Sigmoid colon (tissue), 7 donors: ENCODE data around the gene KIAA0930. TPM values are rescaled to one million over a fixed set of nuclear protein-coding genes. Genes with fewer than 3 reads are reported as not detected.

Experiments
- DNase-seq: peaks from one replicate; pipeline ENCODE4 v3.0.0-alpha.2; 2019
- H3K27ac ChIP-seq, 4 donors: fragments of 200-600 bp; sonication (generic); one replicate each; pipeline ENCODE4 v1.5.1; 2016 to 2019; ENCODE audit warnings: mild to moderate bottlenecking in 1 of 4
- H3K27me3 ChIP-seq, 3 donors: fragments of 200-600 bp; sonication (generic); one replicate each; pipeline ENCODE4 v1.5.1; 2019; ENCODE audit warnings: mild to moderate bottlenecking in 1 of 3
- H3K36me3 ChIP-seq, 4 donors: fragments of 200-600 bp; sonication (generic); one replicate each; pipeline ENCODE4 v1.5.1; 2016 to 2019
- H3K4me1 ChIP-seq, 4 donors: fragments of 200-600 bp; sonication (generic); one replicate each; pipeline ENCODE4 v1.5.1; 2017 to 2019
- H3K4me3 ChIP-seq, 4 donors: fragments of 200-600 bp; sonication (generic); one replicate each; pipeline ENCODE4 v1.5.1; 2017 to 2019; ENCODE audit warnings: mild to moderate bottlenecking in 2 of 4, moderate library complexity in 1 of 4
- H3K9me3 ChIP-seq, 4 donors: fragments of 200-600 bp in 3 of 4; sonication (generic) in 3 of 4; one replicate each; pipeline versions ENCODE4 v1.5.1 to v1.6.1; 2013 to 2019
- EP300 ChIP-seq, 4 donors: sonication (generic); formaldehyde crosslinking; IDR thresholded peaks; one replicate each; pipeline ENCODE4 v1.6.1; 2017; ENCODE audit warnings: antibody characterized with exemption in 4 of 4
- POLR2A ChIP-seq, 2 donors: fragments of 450-650 bp; IDR thresholded peaks; one replicate each; pipeline ENCODE4 v1.6.1; 2016; ENCODE audit warnings: antibody characterized with exemption in 2 of 2, mild to moderate bottlenecking in 2 of 2, moderate library complexity in 2 of 2
- POLR2AphosphoS5 ChIP-seq, 4 donors: sonication (generic); formaldehyde crosslinking; IDR thresholded peaks; one replicate each; pipeline ENCODE4 v1.6.1; 2017; ENCODE audit warnings: antibody characterized with exemption in 4 of 4
- WGBS, 2 donors: extraction: QIAGEN DNeasy Blood & Tissue Kit; methylation state at CpG; one replicate each; pipeline ENCODE4 v1.1.7; 2013; 5-methylcytosine and 5-hydroxymethylcytosine counted together
- intact Hi-C: fragments of 100-400 bp; cut with DNase I; formaldehyde crosslinking; loops from one replicate; pipeline ENCODE4 v1.15.1; 2023
- polyA plus RNA-seq, 3 donors: library from polyadenylated mRNA; stranded (reverse); fragments of 200-250 nt; gene quantifications; one replicate each; pipeline ENCODE4 v1.2.3, GENCODE V29; 2013
- total RNA-seq, 4 donors: library from RNA; depleted of rRNA; stranded (reverse); fragments of >200 nt; gene quantifications; one replicate each; pipeline ENCODE4 v1.1.0, GENCODE V29; 2016
- TF ChIP-seq, protein P1 (sequence below), 4 experiments: fragments of 450-650 bp in 3 of 4; fragments of 200-600 bp in 1 of 4; IDR thresholded peaks; one replicate each; pipeline ENCODE4 v1.5.1; 2016 to 2019; ENCODE audit warnings: antibody characterized with exemption in 4 of 4, mild to moderate bottlenecking in 3 of 4, moderate library complexity in 2 of 4
- donor health status: healthy with polysubstance abuse.
- donor health status: Bipolar disorder and iron deficiency.
- donor health status: healthy.

The KIAA0930 gene
- total and polyA plus RNA-seq, 7 donors = 14.4 to 56.5 (median 26.8) TPM

GRCh38 chr22:45164270-45165088 is 76.2 kb downstream of the KIAA0930 start:
- intact Hi-C loops = loop anchor here (5.0 kb wide), 2 partner anchors 48 to 98 kb away; no protein-coding TSS in a partner anchor
- H3K4me1 ChIP-seq = peaks cover 0 to 30% (median 20%) of the 10 kb centered on the region in 4 donors
- TF ChIP-seq POLR2AphosphoS5 (IDR thresholded peaks at IDR 0.05) = no peak
- TF ChIP-seq POLR2A (IDR thresholded peaks at IDR 0.05) = no peak
- no peak for TF ChIP-seq EP300 (IDR thresholded peaks at IDR 0.05)
- TF ChIP-seq, protein P1, sequence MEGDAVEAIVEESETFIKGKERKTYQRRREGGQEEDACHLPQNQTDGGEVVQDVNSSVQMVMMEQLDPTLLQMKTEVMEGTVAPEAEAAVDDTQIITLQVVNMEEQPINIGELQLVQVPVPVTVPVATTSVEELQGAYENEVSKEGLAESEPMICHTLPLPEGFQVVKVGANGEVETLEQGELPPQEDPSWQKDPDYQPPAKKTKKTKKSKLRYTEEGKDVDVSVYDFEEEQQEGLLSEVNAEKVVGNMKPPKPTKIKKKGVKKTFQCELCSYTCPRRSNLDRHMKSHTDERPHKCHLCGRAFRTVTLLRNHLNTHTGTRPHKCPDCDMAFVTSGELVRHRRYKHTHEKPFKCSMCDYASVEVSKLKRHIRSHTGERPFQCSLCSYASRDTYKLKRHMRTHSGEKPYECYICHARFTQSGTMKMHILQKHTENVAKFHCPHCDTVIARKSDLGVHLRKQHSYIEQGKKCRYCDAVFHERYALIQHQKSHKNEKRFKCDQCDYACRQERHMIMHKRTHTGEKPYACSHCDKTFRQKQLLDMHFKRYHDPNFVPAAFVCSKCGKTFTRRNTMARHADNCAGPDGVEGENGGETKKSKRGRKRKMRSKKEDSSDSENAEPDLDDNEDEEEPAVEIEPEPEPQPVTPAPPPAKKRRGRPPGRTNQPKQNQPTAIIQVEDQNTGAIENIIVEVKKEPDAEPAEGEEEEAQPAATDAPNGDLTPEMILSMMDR (IDR thresholded peaks at IDR 0.05) = no peak
- DNase-seq = peak; percentile 75
- H3K27me3 ChIP-seq = no peaks in the 10 kb centered on the region
- peak overlapping the region; percentile 90 to 94 (median 94) for H3K27ac ChIP-seq
- no peaks in the 10 kb centered on the region for H3K9me3 ChIP-seq
- peak overlapping the region; percentile 66 to 96 (median 88) for H3K4me3 ChIP-seq
- 0 to 1% methylated on average over 59 of the region's 59 CpGs for WGBS, 2 donors
- H3K36me3 ChIP-seq = peaks cover 0 to 15% (median 1%) of the 10 kb centered on the region in 4 donors

DNA sequence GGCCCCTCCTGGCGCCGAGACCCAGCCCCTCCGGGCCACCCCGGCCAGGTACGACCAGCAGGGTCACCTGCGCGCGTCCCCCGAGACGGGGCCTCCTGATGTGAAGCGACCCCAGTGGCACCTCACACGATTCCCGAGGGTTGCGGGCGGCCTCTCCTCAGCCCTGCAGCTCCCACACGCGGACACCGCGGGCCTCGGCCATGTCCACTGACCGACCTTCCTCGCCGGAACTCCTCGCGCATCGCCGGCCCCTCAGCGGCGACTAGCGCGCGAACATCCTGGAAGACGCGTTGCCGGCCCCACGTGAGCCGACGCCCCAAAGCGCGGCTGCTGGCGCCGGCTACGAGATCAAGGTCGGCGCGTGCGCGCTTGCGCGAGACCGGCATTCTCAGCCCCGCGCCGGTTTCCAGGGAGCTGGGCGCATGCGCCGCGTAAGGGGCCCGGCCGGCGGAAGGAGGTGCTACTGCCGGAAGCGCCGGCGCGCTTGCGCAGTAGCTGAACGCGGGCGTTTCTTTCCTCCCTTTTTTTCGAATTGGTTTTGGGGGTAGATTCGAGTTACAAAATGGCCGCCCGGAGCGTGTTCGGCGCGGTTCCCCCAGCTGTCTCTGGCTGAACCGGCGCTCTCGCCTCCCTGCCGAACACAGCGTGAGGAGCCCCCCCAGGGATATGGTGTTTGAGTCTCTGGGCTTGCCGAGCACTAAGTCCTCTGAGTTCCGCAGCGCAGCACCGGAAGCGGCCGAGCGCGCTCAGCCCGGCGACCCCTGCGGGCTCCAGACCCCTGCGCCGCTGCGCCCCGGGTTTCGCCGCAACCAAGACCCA is 77.0 kb downstream of the KIAA0930 start, which contains the start of gene NUP50:
TSS of gene NUP50 (plus strand) at position 475 of the 819 bp plus-strand sequence. CDS start 4,253 bp downstream, outside the sequence.
- intact Hi-C loops = loop anchor here (2.0 to 5.0 kb wide), 3 partner anchors 49 to 99 kb away; partner anchors contain the start of gene KIAA0930
- Histone ChIP-seq H3K27me3 (no peaks in the 10 kb centered on the region), H3K9me3 (no peaks in the 10 kb centered on the region), H3K4me3 (peak within 1 kb of the TSS; percentile 66 to 96 (median 88)), H3K4me1 (peaks cover 0 to 39% (median 24%) of the 10 kb centered on the region in 4 donors), H3K27ac (peak within 1 kb of the TSS; percentile 90 to 94 (median 94)), H3K36me3 (peaks cover 0 to 7% (median 0%) of the 10 kb centered on the region in 4 donors)
- TF ChIP-seq POLR2AphosphoS5 (IDR thresholded peaks at IDR 0.05) = peak; percentile 85 to 91 (median 88)
- peak; percentile 61 to 66 for TF ChIP-seq POLR2A (IDR thresholded peaks at IDR 0.05)
- TF ChIP-seq EP300 (IDR thresholded peaks at IDR 0.05) = peak in 1 of 4 donors; percentile 54
- TF ChIP-seq, protein P1 (IDR thresholded peaks at IDR 0.05) = no peak
- WGBS, 2 donors = 0% methylated on average over 100 of the region's 100 CpGs
- peak; percentile 97 for DNase-seq

DNA sequence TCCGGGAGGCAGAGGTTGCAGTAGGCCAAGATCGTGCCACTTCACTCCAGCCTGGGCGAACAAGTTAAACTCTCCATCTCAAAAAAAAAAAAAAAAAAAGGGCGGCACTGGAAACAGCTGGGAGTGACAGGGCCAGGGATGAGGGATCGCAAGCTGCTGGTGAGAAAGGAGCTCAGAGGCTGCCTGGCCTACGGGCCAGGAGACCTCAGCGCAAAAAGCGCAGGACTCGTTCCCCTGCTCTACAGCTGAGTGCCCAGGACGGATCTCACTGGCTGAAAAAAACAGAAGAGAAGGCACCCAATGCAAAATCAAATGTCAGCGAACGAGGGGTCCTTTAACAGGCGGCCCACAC is 77.6 kb downstream of the KIAA0930 start:
- TF ChIP-seq POLR2AphosphoS5 (IDR thresholded peaks at IDR 0.05) (no peak), POLR2A (IDR thresholded peaks at IDR 0.05) (no peak), EP300 (IDR thresholded peaks at IDR 0.05) (no peak)
- TF ChIP-seq, protein P1 (IDR thresholded peaks at IDR 0.05) = no peak
- intact Hi-C loops = loop anchor here (2.0 to 5.0 kb wide), 3 partner anchors 49 to 99 kb away; partner anchors contain the start of gene KIAA0930
- Histone ChIP-seq H3K36me3 (peaks cover 0 to 1% (median 0%) of the 10 kb centered on the region in 4 donors), H3K27me3 (no peaks in the 10 kb centered on the region), H3K4me3 (peak overlapping the region; percentile 66 to 96 (median 88)), H3K9me3 (no peaks in the 10 kb centered on the region), H3K4me1 (peaks cover 0 to 41% (median 24%) of the 10 kb centered on the region in 4 donors), H3K27ac (peak overlapping the region; percentile 90 to 94 (median 94))
- DNase-seq = peak; percentile 71
- WGBS, 2 donors = 3 to 6% methylated on average over 13 of the region's 13 CpGs

DNA sequence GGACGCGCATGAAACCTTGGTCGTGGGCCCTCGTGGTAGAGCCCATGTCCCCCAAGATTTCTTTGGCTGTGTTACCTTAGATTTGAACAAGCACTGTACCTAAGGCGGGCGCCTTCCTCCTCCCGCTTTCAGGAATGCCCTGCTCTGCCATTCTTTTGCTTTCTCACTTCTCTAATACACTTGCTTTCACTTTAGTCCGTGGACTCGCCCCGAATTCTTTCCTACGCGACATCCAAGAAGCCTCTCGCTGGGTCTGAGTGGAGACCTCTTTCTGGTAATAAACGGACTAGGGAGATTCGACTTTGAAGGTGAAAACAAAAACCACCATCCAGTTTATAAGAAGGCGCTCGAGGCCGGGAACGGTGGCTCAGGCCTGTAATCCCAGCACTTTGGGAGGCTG is 78.2 kb downstream of the KIAA0930 start:
- 84% methylated on average over 19 of the region's 19 CpGs for WGBS, 2 donors
- no peaks in the 10 kb centered on the region for H3K27me3 ChIP-seq
- DNase-seq = no peak
- H3K4me3 ChIP-seq = peak overlapping the region; percentile 66 to 96 (median 88)
- no peaks in the 10 kb centered on the region for H3K9me3 ChIP-seq
- H3K36me3 ChIP-seq = peaks cover 0 to 2% (median 0%) of the 10 kb centered on the region in 4 donors
- peaks cover 0 to 41% (median 24%) of the 10 kb centered on the region in 4 donors for H3K4me1 ChIP-seq
- H3K27ac ChIP-seq = peak overlapping the region; percentile 90 to 94 (median 94)
- TF ChIP-seq, protein P1 (IDR thresholded peaks at IDR 0.05) = no peak
- TF ChIP-seq POLR2A (IDR thresholded peaks at IDR 0.05) (no peak), EP300 (IDR thresholded peaks at IDR 0.05) (no peak), POLR2AphosphoS5 (IDR thresholded peaks at IDR 0.05) (no peak)
- intact Hi-C loops = loop anchor here (2.0 to 5.0 kb wide), 3 partner anchors 50 to 100 kb away; partner anchors contain the start of gene KIAA0930
